Brain microvascular endothelial cell (primary cell): Measurements from ENCODE around the gene SORCS1.

Experiments used
- DNase-seq: peaks from one replicate; pipeline ENCODE4 v3.0.0-alpha.2; 2020
- H3K27ac ChIP-seq: fragments of 250-450 bp; sonication (Bioruptor Pico); 2 replicates; pipeline ENCODE4 v1.5.1; 2020; ENCODE audit warnings: mild to moderate bottlenecking, moderate library complexity
- H3K27me3 ChIP-seq: fragments of 250-450 bp; sonication (Bioruptor Pico); replicated peaks from 2 replicates; pipeline ENCODE4 v1.5.1; 2020; ENCODE audit warnings: mild to moderate bottlenecking
- H3K36me3 ChIP-seq: fragments of 250-450 bp; sonication (Bioruptor Pico); replicated peaks from 2 replicates; pipeline ENCODE4 v1.5.1; 2020; ENCODE audit warnings: mild to moderate bottlenecking
- H3K4me3 ChIP-seq: 2 replicates; pipeline ENCODE4 v1.5.1; 2011; ENCODE audit warnings: low read depth, mild to moderate bottlenecking, control low read depth, low read length, moderate library complexity
- CTCF ChIP-seq: IDR thresholded peaks from 2 replicates; pipeline ENCODE4 v1.5.1; 2011; ENCODE audit warnings: low read depth, mild to moderate bottlenecking, moderate library complexity, low read length, control low read depth, inconsistent platforms; ENCODE audit errors: missing control alignments
- in situ Hi-C: cut with HindIII; loops from 2 replicates; pipeline ENCODE4 v1.10.0; 2017; ENCODE audit warnings: low sequenced_read_pairs, low pct_ligation_motif_present

SORCS1 gene

DNA sequence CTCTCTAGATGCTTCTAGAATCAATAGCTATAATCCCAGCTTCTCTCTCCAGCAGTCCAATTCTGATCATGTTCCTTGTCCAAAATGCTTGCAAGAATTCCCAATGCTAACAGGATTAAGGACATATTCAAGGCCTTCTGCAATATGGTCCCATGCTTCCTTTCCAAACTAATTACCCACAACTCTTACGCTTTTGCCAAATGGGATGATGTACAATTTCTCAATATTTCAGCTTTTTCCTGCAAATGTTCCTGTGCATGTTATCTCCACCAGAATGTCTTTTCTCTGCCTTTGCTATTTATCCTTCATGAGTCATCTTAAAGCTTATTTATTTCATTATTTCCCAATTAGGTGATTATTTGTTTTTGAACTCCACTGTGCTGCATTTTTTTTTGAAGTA is 556.4 kb downstream of the SORCS1 start:
- DNase-seq, result no peak
- in situ Hi-C loops, result no loop called here
- no peaks in the 10 kb centered on the region for H3K36me3 ChIP-seq
- no peak overlapping the region for H3K4me3 ChIP-seq
- no peak overlapping the region for H3K27ac ChIP-seq
- TF ChIP-seq CTCF, result no peak
- H3K27me3 ChIP-seq, result no peaks in the 10 kb centered on the region

DNA sequence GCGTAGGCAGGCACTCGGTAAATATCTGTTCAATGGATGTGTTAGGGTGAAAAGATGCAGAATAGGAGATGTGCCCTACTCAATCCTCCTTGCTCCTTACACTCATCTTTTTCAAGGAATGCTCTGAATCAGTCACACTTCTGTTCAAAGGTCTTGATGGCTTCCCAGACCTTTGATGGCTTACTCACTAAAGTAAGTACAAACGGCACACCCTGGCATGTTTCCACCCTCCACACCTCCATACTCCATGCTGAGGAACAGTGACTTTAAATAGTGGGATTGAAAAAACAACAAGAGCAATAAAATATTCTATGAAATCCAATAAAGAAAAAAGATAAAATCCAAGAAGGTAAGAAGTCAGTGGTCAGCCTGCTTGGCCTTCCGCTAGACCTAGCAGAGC is 569.2 kb downstream of the SORCS1 start:
- DNase-seq, result no peak
- H3K36me3 ChIP-seq, result no peaks in the 10 kb centered on the region

GRCh38 chr10:106593876-106594275 is 570.6 kb downstream of the SORCS1 start:
- DNase-seq, result no peak
- Histone ChIP-seq H3K27ac (no peak overlapping the region), H3K27me3 (no peaks in the 10 kb centered on the region), H3K4me3 (no peak overlapping the region), H3K36me3 (no peaks in the 10 kb centered on the region)
- in situ Hi-C loops, result no loop called here
- TF ChIP-seq CTCF, result no peak

More for the DNA sequence above, 569.2 kb downstream of the SORCS1 start:
- H3K27me3 ChIP-seq, result no peaks in the 10 kb centered on the region
- in situ Hi-C loops, result no loop called here
- no peak for TF ChIP-seq CTCF
- H3K4me3 ChIP-seq, result no peak overlapping the region
- no peak overlapping the region for H3K27ac ChIP-seq

GRCh38 chr10:106592396-106592795 is 572.1 kb downstream of the SORCS1 start:
- H3K4me3 ChIP-seq, result no peak overlapping the region
- in situ Hi-C loops, result no loop called here
- no peak for TF ChIP-seq CTCF
- DNase-seq, result no peak
- no peak overlapping the region for H3K27ac ChIP-seq
- H3K27me3 ChIP-seq, result no peaks in the 10 kb centered on the region
- no peaks in the 10 kb centered on the region for H3K36me3 ChIP-seq

GRCh38 chr10:106582291-106582690 is 582.2 kb downstream of the SORCS1 start:
- no peak for DNase-seq
- H3K27ac ChIP-seq, result no peak overlapping the region
- no peak for TF ChIP-seq CTCF
- in situ Hi-C loops, result no loop called here
- no peaks in the 10 kb centered on the region for H3K27me3 ChIP-seq
- H3K4me3 ChIP-seq, result no peak overlapping the region
- no peaks in the 10 kb centered on the region for H3K36me3 ChIP-seq

GRCh38 chr10:106577756-106578155 is 586.8 kb downstream of the SORCS1 start:
- Histone ChIP-seq H3K27me3 (no peaks in the 10 kb centered on the region), H3K27ac (no peak overlapping the region), H3K4me3 (no peak overlapping the region), H3K36me3 (no peaks in the 10 kb centered on the region)
- no peak for DNase-seq
- TF ChIP-seq CTCF, result no peak
- in situ Hi-C loops, result no loop called here
